ENCODE measurements around the gene ALK.

ALK gene

GRCh38 chr2:29417630-29418029, 503.8 kb downstream of the ALK start:
- Mint-ChIP-seq H3K9me3 (peaks cover 2% of the 10 kb centered on the region), H3K4me3 (no peak overlapping the region), H3K27ac (no peak overlapping the region), H3K27me3 (peaks cover 10% of the 10 kb centered on the region), H3K36me3 (no peaks in the 10 kb centered on the region), H3K4me1 (no peaks in the 10 kb centered on the region)
- no peak for ATAC-seq

GRCh38 chr2:29412197-29412925, 509.0 kb downstream of the ALK start:
- Mint-ChIP-seq H3K27me3 (no peaks in the 10 kb centered on the region), H3K36me3 (no peaks in the 10 kb centered on the region), H3K27ac (no peak overlapping the region), H3K9me3 (peaks cover 2% of the 10 kb centered on the region), H3K4me1 (no peaks in the 10 kb centered on the region), H3K4me3 (no peak overlapping the region)
- no peak for ATAC-seq

- Mint-ChIP-seq H3K9me3 (no peaks in the 10 kb centered on the region), H3K27me3 (peaks cover 25% of the 10 kb centered on the region)
These were observed 515.7 kb downstream of the ALK start for GRCh38 chr2:29405707-29406106.

GRCh38 chr2:29405266-29405665, 516.1 kb downstream of the ALK start:
- no peak for ATAC-seq
- Mint-ChIP-seq H3K36me3 (no peaks in the 10 kb centered on the region), H3K27ac (no peak overlapping the region), H3K27me3 (peaks cover 25% of the 10 kb centered on the region), H3K9me3 (no peaks in the 10 kb centered on the region), H3K4me1 (no peaks in the 10 kb centered on the region), H3K4me3 (no peak overlapping the region)

More at GRCh38 chr2:29405707-29406106, 515.7 kb downstream of the ALK start:
- Mint-ChIP-seq H3K4me3 (no peak overlapping the region), H3K4me1 (no peaks in the 10 kb centered on the region), H3K36me3 (no peaks in the 10 kb centered on the region), H3K27ac (no peak overlapping the region)
- no peak for ATAC-seq

- no peaks in the 10 kb centered on the region for H3K36me3 Mint-ChIP-seq
- H3K27ac Mint-ChIP-seq: no peak overlapping the region
- ATAC-seq: no peak
- no peak overlapping the region for H3K4me3 Mint-ChIP-seq
- no peaks in the 10 kb centered on the region for H3K9me3 Mint-ChIP-seq
- peaks cover 25% of the 10 kb centered on the region for H3K27me3 Mint-ChIP-seq
- H3K4me1 Mint-ChIP-seq: no peaks in the 10 kb centered on the region
These were observed 519.4 kb downstream of the ALK start for GRCh38 chr2:29401994-29402393.

- H3K27ac Mint-ChIP-seq: no peak overlapping the region
- ATAC-seq: no peak
- no peak overlapping the region for H3K4me3 Mint-ChIP-seq
- no peaks in the 10 kb centered on the region for H3K4me1 Mint-ChIP-seq
- peaks cover 25% of the 10 kb centered on the region for H3K27me3 Mint-ChIP-seq
- no peaks in the 10 kb centered on the region for H3K9me3 Mint-ChIP-seq
- no peaks in the 10 kb centered on the region for H3K36me3 Mint-ChIP-seq
These were observed 520.3 kb downstream of the ALK start for GRCh38 chr2:29400930-29401653.

GRCh38 chr2:29398384-29399237, 522.8 kb downstream of the ALK start:
- Mint-ChIP-seq H3K4me1 (no peaks in the 10 kb centered on the region), H3K36me3 (no peaks in the 10 kb centered on the region), H3K4me3 (no peak overlapping the region), H3K27me3 (peaks cover 17% of the 10 kb centered on the region), H3K9me3 (no peaks in the 10 kb centered on the region), H3K27ac (no peak overlapping the region)
- no peak for ATAC-seq

- Mint-ChIP-seq H3K4me1 (no peaks in the 10 kb centered on the region), H3K4me3 (no peak overlapping the region), H3K27me3 (peaks cover 16% of the 10 kb centered on the region), H3K36me3 (no peaks in the 10 kb centered on the region), H3K27ac (no peak overlapping the region), H3K9me3 (no peaks in the 10 kb centered on the region)
- ATAC-seq: no peak
These were observed 523.7 kb downstream of the ALK start for GRCh38 chr2:29397713-29398112.

- Mint-ChIP-seq H3K4me1 (no peaks in the 10 kb centered on the region), H3K27me3 (peaks cover 16% of the 10 kb centered on the region), H3K9me3 (no peaks in the 10 kb centered on the region), H3K36me3 (no peaks in the 10 kb centered on the region), H3K27ac (no peak overlapping the region), H3K4me3 (no peak overlapping the region)
- no peak for ATAC-seq
These were observed 524.3 kb downstream of the ALK start for GRCh38 chr2:29397039-29397438.

GRCh38 chr2:29394981-29395350, 526.4 kb downstream of the ALK start:
- Mint-ChIP-seq H3K4me1 (no peaks in the 10 kb centered on the region), H3K27me3 (peaks cover 20% of the 10 kb centered on the region), H3K36me3 (no peaks in the 10 kb centered on the region), H3K9me3 (no peaks in the 10 kb centered on the region), H3K4me3 (no peak overlapping the region), H3K27ac (no peak overlapping the region)
- no peak for ATAC-seq

GRCh38 chr2:29394311-29394980, 526.9 kb downstream of the ALK start:
- Mint-ChIP-seq H3K36me3 (no peaks in the 10 kb centered on the region), H3K9me3 (no peaks in the 10 kb centered on the region), H3K27ac (no peak overlapping the region), H3K4me3 (no peak overlapping the region), H3K27me3 (peaks cover 24% of the 10 kb centered on the region), H3K4me1 (no peaks in the 10 kb centered on the region)
- no peak for ATAC-seq

GRCh38 chr2:29393676-29394075, 527.7 kb downstream of the ALK start:
- ATAC-seq: no peak
- Mint-ChIP-seq H3K27ac (no peak overlapping the region), H3K27me3 (peaks cover 24% of the 10 kb centered on the region), H3K4me3 (no peak overlapping the region), H3K9me3 (no peaks in the 10 kb centered on the region), H3K36me3 (no peaks in the 10 kb centered on the region), H3K4me1 (no peaks in the 10 kb centered on the region)

- H3K4me3 Mint-ChIP-seq: no peak overlapping the region
- H3K4me1 Mint-ChIP-seq: no peaks in the 10 kb centered on the region
- peaks cover 24% of the 10 kb centered on the region for H3K27me3 Mint-ChIP-seq
- H3K9me3 Mint-ChIP-seq: no peaks in the 10 kb centered on the region
- no peaks in the 10 kb centered on the region for H3K36me3 Mint-ChIP-seq
- ATAC-seq: no peak
- no peak overlapping the region for H3K27ac Mint-ChIP-seq
These were observed 528.6 kb downstream of the ALK start for GRCh38 chr2:29392774-29393173.

- peaks cover 24% of the 10 kb centered on the region for H3K27me3 Mint-ChIP-seq
- no peaks in the 10 kb centered on the region for H3K36me3 Mint-ChIP-seq
- H3K9me3 Mint-ChIP-seq: no peaks in the 10 kb centered on the region
- H3K27ac Mint-ChIP-seq: no peak overlapping the region
- no peaks in the 10 kb centered on the region for H3K4me1 Mint-ChIP-seq
- H3K4me3 Mint-ChIP-seq: no peak overlapping the region
- ATAC-seq: no peak
These were observed 531.2 kb downstream of the ALK start for GRCh38 chr2:29390136-29390535.

- no peaks in the 10 kb centered on the region for H3K36me3 Mint-ChIP-seq
- H3K4me1 Mint-ChIP-seq: no peaks in the 10 kb centered on the region
- H3K27me3 Mint-ChIP-seq: peaks cover 24% of the 10 kb centered on the region
- no peaks in the 10 kb centered on the region for H3K9me3 Mint-ChIP-seq
- no peak for ATAC-seq
- H3K27ac Mint-ChIP-seq: no peak overlapping the region
- H3K4me3 Mint-ChIP-seq: no peak overlapping the region
These were observed 531.7 kb downstream of the ALK start for GRCh38 chr2:29389686-29390085.
